Measurements from ENCODE around the gene ASPSCR1. TPM values are rescaled to one million over a fixed set of nuclear protein-coding genes. Genes with fewer than 3 reads are reported as not detected.

The ASPSCR1 gene
- total RNA-seq, 1 experiment from 2014 or later, result 60.4 TPM

DNA sequence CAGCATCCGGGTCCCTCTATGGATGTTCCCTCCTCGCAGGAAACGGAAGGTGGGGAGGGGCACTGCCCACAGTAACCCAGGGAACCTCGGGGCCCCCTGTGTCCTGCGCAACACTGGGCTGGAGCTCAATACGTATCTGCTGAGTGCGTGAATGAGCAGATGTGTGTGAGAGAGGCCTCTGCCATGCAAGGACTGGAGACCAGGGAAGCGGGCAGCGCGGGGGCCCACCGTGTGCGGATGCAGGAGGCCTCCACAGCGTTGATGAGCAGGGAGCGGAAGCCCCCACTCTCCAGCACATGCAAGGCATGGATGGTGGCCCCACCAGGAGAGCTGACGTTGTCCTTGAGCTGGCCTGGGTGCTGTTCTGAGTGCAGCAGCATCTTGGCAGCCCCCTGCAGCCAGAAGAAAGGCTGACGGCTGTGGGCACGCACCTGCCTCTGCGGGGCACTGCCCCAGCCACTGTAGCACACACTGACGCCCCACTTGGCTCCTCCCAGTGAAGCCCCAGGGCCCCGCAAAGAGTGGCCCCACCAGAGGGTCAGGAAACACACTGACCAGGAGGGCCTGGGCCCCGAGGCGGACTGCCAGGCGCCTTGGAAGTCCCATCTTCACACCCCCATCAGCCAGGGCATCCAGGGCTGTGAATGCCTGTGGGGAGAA lies 43.2 kb upstream of the ASPSCR1 start (continued):
- TF ChIP-seq, protein P1, sequence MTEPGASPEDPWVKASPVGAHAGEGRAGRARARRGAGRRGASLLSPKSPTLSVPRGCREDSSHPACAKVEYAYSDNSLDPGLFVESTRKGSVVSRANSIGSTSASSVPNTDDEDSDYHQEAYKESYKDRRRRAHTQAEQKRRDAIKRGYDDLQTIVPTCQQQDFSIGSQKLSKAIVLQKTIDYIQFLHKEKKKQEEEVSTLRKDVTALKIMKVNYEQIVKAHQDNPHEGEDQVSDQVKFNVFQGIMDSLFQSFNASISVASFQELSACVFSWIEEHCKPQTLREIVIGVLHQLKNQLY (CRISPR knock-in tag; IDR thresholded peaks at IDR 0.05), result no peak
- TF ChIP-seq PRRX2 (CRISPR knock-in tag; IDR thresholded peaks at IDR 0.05), result no peak
- TF ChIP-seq ZNF232 (CRISPR knock-in tag; IDR thresholded peaks at IDR 0.05), result no peak
- TF ChIP-seq, protein P2, sequence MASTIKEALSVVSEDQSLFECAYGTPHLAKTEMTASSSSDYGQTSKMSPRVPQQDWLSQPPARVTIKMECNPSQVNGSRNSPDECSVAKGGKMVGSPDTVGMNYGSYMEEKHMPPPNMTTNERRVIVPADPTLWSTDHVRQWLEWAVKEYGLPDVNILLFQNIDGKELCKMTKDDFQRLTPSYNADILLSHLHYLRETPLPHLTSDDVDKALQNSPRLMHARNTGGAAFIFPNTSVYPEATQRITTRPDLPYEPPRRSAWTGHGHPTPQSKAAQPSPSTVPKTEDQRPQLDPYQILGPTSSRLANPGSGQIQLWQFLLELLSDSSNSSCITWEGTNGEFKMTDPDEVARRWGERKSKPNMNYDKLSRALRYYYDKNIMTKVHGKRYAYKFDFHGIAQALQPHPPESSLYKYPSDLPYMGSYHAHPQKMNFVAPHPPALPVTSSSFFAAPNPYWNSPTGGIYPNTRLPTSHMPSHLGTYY (CRISPR knock-in tag; IDR thresholded peaks at IDR 0.05), result no peak
- TF ChIP-seq, protein P3, sequence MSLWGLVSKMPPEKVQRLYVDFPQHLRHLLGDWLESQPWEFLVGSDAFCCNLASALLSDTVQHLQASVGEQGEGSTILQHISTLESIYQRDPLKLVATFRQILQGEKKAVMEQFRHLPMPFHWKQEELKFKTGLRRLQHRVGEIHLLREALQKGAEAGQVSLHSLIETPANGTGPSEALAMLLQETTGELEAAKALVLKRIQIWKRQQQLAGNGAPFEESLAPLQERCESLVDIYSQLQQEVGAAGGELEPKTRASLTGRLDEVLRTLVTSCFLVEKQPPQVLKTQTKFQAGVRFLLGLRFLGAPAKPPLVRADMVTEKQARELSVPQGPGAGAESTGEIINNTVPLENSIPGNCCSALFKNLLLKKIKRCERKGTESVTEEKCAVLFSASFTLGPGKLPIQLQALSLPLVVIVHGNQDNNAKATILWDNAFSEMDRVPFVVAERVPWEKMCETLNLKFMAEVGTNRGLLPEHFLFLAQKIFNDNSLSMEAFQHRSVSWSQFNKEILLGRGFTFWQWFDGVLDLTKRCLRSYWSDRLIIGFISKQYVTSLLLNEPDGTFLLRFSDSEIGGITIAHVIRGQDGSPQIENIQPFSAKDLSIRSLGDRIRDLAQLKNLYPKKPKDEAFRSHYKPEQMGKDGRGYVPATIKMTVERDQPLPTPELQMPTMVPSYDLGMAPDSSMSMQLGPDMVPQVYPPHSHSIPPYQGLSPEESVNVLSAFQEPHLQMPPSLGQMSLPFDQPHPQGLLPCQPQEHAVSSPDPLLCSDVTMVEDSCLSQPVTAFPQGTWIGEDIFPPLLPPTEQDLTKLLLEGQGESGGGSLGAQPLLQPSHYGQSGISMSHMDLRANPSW (CRISPR knock-in tag; conservative IDR thresholded peaks at IDR 0.05; ENCODE audit: low read depth), result no peak
- TF ChIP-seq RELA (CRISPR knock-in tag; IDR thresholded peaks at IDR 0.05; ENCODE audit: borderline replicate concordance), result no peak
- TF ChIP-seq NFYB (CRISPR knock-in tag; conservative IDR thresholded peaks at IDR 0.05; ENCODE audit: low read depth), result no peak
- TF ChIP-seq, protein P4, sequence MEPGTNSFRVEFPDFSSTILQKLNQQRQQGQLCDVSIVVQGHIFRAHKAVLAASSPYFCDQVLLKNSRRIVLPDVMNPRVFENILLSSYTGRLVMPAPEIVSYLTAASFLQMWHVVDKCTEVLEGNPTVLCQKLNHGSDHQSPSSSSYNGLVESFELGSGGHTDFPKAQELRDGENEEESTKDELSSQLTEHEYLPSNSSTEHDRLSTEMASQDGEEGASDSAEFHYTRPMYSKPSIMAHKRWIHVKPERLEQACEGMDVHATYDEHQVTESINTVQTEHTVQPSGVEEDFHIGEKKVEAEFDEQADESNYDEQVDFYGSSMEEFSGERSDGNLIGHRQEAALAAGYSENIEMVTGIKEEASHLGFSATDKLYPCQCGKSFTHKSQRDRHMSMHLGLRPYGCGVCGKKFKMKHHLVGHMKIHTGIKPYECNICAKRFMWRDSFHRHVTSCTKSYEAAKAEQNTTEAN (CRISPR knock-in tag; IDR thresholded peaks at IDR 0.05), result no peak

DNA sequence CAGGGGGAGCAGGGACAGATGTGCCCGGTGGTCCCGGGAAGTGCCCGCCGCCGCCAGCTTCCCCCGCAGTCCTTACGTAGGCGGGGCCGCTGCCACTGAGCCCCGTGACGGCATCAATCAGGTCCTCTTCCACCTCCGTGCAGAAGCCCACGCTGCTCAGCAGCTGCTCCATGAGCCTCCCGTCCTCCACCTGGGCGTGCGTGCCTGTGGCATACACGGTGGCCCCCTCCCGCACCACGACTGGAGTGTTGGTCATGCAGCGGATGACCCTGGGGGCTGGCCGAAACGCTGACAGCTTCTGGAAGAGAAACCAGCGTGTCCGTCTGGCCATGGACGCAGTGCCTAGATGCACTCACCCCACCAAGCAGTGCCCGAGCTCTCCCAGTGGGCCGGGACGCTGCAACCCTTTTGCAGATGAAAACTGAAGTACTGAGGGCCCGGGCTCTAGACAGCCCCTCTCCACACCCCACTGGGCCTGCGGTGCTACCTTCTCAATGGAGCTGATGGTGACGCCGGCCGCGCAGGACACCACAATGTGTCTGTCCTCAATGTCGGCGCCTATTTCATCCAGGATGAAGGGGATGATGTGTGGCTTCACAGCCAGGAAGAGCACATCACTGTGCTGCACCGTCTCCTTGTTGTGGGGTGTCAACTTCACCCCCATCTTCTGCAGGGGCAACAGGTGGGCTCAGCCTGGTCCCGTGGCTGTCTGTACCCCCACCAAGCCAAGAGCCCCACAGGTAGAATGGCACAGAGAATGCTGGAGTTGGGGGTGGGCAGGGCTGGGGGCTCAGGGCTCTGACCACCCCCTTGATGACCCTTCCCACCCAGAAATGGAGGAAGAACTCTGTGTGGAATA lies 42.4 kb upstream of the ASPSCR1 start:
- peaks cover 5% of the 10 kb centered on the region for H3K27me3 Mint-ChIP-seq (ENCODE audit: low read depth)
- CTCF ChIA-PET, result interaction anchor here (0.7 to 1.4 kb wide), 2 partner anchors 85 to 96 kb away, joined by 5 read pairs; partner anchors contain the start of gene RAC3
- H3K27ac Mint-ChIP-seq, result no peak overlapping the region

More for the DNA sequence above, 42.4 kb upstream of the ASPSCR1 start:
- Mint-ChIP-seq H3K4me3 (peak overlapping the region; percentile 88), H3K36me3 (peaks cover 10% of the 10 kb centered on the region; the same call in 1 of the 2 replicates), H3K4me1 (peaks cover 15% of the 10 kb centered on the region; the same call in 1 of the 2 replicates), H3K9me3 (no peaks in the 10 kb centered on the region)
- POLR2A ChIA-PET, result interaction anchor here (1.0 kb wide), 1 partner anchor 143 kb away, joined by 3 read pairs; no protein-coding TSS in a partner anchor
- TF ChIP-seq, protein P1 (CRISPR knock-in tag; IDR thresholded peaks at IDR 0.05), result no peak
- no peak for TF ChIP-seq CREM (CRISPR knock-in tag; IDR thresholded peaks at IDR 0.05)
- TF ChIP-seq, protein P5, sequence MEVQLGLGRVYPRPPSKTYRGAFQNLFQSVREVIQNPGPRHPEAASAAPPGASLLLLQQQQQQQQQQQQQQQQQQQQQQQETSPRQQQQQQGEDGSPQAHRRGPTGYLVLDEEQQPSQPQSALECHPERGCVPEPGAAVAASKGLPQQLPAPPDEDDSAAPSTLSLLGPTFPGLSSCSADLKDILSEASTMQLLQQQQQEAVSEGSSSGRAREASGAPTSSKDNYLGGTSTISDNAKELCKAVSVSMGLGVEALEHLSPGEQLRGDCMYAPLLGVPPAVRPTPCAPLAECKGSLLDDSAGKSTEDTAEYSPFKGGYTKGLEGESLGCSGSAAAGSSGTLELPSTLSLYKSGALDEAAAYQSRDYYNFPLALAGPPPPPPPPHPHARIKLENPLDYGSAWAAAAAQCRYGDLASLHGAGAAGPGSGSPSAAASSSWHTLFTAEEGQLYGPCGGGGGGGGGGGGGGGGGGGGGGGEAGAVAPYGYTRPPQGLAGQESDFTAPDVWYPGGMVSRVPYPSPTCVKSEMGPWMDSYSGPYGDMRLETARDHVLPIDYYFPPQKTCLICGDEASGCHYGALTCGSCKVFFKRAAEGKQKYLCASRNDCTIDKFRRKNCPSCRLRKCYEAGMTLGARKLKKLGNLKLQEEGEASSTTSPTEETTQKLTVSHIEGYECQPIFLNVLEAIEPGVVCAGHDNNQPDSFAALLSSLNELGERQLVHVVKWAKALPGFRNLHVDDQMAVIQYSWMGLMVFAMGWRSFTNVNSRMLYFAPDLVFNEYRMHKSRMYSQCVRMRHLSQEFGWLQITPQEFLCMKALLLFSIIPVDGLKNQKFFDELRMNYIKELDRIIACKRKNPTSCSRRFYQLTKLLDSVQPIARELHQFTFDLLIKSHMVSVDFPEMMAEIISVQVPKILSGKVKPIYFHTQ (CRISPR knock-in tag; IDR thresholded peaks at IDR 0.05), result no peak
- no peak for TF ChIP-seq TCF7 (CRISPR knock-in tag; IDR thresholded peaks at IDR 0.05; ENCODE audit: low read depth)
- TF ChIP-seq, protein P6, sequence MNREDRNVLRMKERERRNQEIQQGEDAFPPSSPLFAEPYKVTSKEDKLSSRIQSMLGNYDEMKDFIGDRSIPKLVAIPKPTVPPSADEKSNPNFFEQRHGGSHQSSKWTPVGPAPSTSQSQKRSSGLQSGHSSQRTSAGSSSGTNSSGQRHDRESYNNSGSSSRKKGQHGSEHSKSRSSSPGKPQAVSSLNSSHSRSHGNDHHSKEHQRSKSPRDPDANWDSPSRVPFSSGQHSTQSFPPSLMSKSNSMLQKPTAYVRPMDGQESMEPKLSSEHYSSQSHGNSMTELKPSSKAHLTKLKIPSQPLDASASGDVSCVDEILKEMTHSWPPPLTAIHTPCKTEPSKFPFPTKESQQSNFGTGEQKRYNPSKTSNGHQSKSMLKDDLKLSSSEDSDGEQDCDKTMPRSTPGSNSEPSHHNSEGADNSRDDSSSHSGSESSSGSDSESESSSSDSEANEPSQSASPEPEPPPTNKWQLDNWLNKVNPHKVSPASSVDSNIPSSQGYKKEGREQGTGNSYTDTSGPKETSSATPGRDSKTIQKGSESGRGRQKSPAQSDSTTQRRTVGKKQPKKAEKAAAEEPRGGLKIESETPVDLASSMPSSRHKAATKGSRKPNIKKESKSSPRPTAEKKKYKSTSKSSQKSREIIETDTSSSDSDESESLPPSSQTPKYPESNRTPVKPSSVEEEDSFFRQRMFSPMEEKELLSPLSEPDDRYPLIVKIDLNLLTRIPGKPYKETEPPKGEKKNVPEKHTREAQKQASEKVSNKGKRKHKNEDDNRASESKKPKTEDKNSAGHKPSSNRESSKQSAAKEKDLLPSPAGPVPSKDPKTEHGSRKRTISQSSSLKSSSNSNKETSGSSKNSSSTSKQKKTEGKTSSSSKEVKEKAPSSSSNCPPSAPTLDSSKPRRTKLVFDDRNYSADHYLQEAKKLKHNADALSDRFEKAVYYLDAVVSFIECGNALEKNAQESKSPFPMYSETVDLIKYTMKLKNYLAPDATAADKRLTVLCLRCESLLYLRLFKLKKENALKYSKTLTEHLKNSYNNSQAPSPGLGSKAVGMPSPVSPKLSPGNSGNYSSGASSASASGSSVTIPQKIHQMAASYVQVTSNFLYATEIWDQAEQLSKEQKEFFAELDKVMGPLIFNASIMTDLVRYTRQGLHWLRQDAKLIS (CRISPR knock-in tag; IDR thresholded peaks at IDR 0.05; ENCODE audit: borderline replicate concordance), result no peak
- TF ChIP-seq FOXP1 (CRISPR knock-in tag; IDR thresholded peaks at IDR 0.05; ENCODE audit: borderline replicate concordance), result no peak
- TF ChIP-seq SP1 (CRISPR knock-in tag; conservative IDR thresholded peaks at IDR 0.05), result no peak
- no peak for ATAC-seq
- DNase-seq (ENCODE audit: low spot score), result no peak
